CD4-positive, alpha-beta T cell treated with Interleukin-1 beta for 1 hour (primary cell): ENCODE results near the gene NR2F1.
A peak's percentile ranks its signal among the peaks of the same experiment; 100 is the strongest.

ENCODE experiments used
- DNase-seq, 2 donors: peaks; one replicate each; pipeline ENCODE4 v3.0.0-alpha.2; 2020 to 2022

Gene NR2F1

GRCh38 chr5:93604644-93605515 is 21.9 kb downstream of the NR2F1 start:
- DNase-seq: no peak

- no peak for DNase-seq
These were observed 23.3 kb downstream of the NR2F1 start for GRCh38 chr5:93606382-93606752.

- DNase-seq: peak in 1 of 2 donors; percentile 57
These were observed 24.6 kb downstream of the NR2F1 start for GRCh38 chr5:93607367-93608258.

GRCh38 chr5:93608855-93609254 is 25.8 kb downstream of the NR2F1 start:
- DNase-seq: no peak

GRCh38 chr5:93609762-93610161 is 26.7 kb downstream of the NR2F1 start:
- no peak for DNase-seq

- no peak for DNase-seq
These were observed 27.7 kb downstream of the NR2F1 start for GRCh38 chr5:93610581-93611272.

GRCh38 chr5:93611273-93611975 is 28.4 kb downstream of the NR2F1 start:
- no peak for DNase-seq

- no peak for DNase-seq
These were observed 29.2 kb downstream of the NR2F1 start for GRCh38 chr5:93611976-93612854.

- no peak for DNase-seq
These were observed 29.8 kb downstream of the NR2F1 start for GRCh38 chr5:93612855-93613243.

GRCh38 chr5:93616538-93617174 is 33.6 kb downstream of the NR2F1 start:
- DNase-seq: no peak

GRCh38 chr5:93620487-93621326 is 37.7 kb downstream of the NR2F1 start:
- peak; percentile 52 to 56 for DNase-seq

- DNase-seq: no peak
These were observed 38.3 kb downstream of the NR2F1 start for GRCh38 chr5:93621327-93621798.

GRCh38 chr5:93622240-93622885 is 39.3 kb downstream of the NR2F1 start:
- peak; percentile 65 to 80 for DNase-seq

- DNase-seq: peak in 1 of 2 donors; percentile 27
These were observed 40.1 kb downstream of the NR2F1 start for GRCh38 chr5:93623153-93623552.

GRCh38 chr5:93626801-93627200 is 43.8 kb downstream of the NR2F1 start:
- DNase-seq: no peak

GRCh38 chr5:93632327-93632726 is 49.3 kb downstream of the NR2F1 start:
- DNase-seq: no peak

GRCh38 chr5:93635991-93636390 is 53.0 kb downstream of the NR2F1 start:
- DNase-seq: no peak

GRCh38 chr5:93636837-93637236 is 53.8 kb downstream of the NR2F1 start:
- DNase-seq: no peak

GRCh38 chr5:93637697-93638096 is 54.7 kb downstream of the NR2F1 start:
- DNase-seq: no peak
